ENCODE results near the gene KRT82.

- TF ChIP-seq TAF1 (IDR thresholded peaks at IDR 0.05; ENCODE audit: borderline replicate concordance, low read depth, low read length) (no peak), MEF2A (IDR thresholded peaks at IDR 0.05; ENCODE audit: borderline replicate concordance, low read depth) (no peak), RAD21 (IDR thresholded peaks at IDR 0.05; ENCODE audit: low read length) (no peak), CHD2 (IDR thresholded peaks at IDR 0.05; ENCODE audit: low read length, partially characterized antibody) (no peak), POLR2AphosphoS5 (IDR thresholded peaks at IDR 0.05; ENCODE audit: low read depth, low read length) (no peak), USF1 (IDR thresholded peaks at IDR 0.05; ENCODE audit: borderline replicate concordance, low read depth) (no peak), IRF3 (IDR thresholded peaks at IDR 0.05; ENCODE audit: low read depth, low read length) (no peak), SMC3 (IDR thresholded peaks at IDR 0.05; ENCODE audit: low read depth, low read length) (no peak), EP300 (IDR thresholded peaks at IDR 0.05; ENCODE audit: borderline replicate concordance in 1 of 2, low read depth in 1 of 2, low read length in 1 of 2) (no peak), NRF1 (IDR thresholded peaks at IDR 0.05; ENCODE audit: low read depth, low read length) (no peak), EZH2phosphoT487 (IDR thresholded peaks at IDR 0.05; ENCODE audit: borderline replicate concordance, low read depth) (no peak), MAX (IDR thresholded peaks at IDR 0.05; ENCODE audit: low read depth) (no peak), TCF12 (IDR thresholded peaks at IDR 0.05) (no peak)
- TF ChIP-seq, protein P1, sequence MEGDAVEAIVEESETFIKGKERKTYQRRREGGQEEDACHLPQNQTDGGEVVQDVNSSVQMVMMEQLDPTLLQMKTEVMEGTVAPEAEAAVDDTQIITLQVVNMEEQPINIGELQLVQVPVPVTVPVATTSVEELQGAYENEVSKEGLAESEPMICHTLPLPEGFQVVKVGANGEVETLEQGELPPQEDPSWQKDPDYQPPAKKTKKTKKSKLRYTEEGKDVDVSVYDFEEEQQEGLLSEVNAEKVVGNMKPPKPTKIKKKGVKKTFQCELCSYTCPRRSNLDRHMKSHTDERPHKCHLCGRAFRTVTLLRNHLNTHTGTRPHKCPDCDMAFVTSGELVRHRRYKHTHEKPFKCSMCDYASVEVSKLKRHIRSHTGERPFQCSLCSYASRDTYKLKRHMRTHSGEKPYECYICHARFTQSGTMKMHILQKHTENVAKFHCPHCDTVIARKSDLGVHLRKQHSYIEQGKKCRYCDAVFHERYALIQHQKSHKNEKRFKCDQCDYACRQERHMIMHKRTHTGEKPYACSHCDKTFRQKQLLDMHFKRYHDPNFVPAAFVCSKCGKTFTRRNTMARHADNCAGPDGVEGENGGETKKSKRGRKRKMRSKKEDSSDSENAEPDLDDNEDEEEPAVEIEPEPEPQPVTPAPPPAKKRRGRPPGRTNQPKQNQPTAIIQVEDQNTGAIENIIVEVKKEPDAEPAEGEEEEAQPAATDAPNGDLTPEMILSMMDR (IDR thresholded peaks at IDR 0.05), result no peak
Observed at GRCh38 chr12:52369809-52370208, 36.3 kb downstream of the KRT82 start.

Measured in SK-N-SH (cell line).